ENCODE results near the gene DPH1.

- TF ChIP-seq FOXA1 (IDR thresholded peaks at IDR 0.05): no peak
- no peak for TF ChIP-seq LEF1 (IDR thresholded peaks at IDR 0.05; ENCODE audit: borderline replicate concordance)
- no peak; the same call in 1 of the 2 replicates for TF ChIP-seq L3MBTL2 (conservative IDR thresholded peaks at IDR 0.05)
- TF ChIP-seq ZNF384 (IDR thresholded peaks at IDR 0.05): no peak
- no peak for TF ChIP-seq HDGF (IDR thresholded peaks at IDR 0.05; ENCODE audit: borderline replicate concordance)
- no peak for TF ChIP-seq FOXK2 (IDR thresholded peaks at IDR 0.05)
Observed at GRCh38 chr17:2054512-2055291, 24.7 kb downstream of the DPH1 start, which contains the start of gene HIC1.

Data from HEK293T (cell line).